Stimulated activated CD8-positive, alpha-beta memory T cell treated with anti-CD3 and anti-CD28 coated beads, Interleukin-4, amount 100 ng/mL, for 4 hours (primary cell): ENCODE measurements around the gene EXOC3L4.

Experiments
- DNase-seq, 2 donors: peaks; one replicate each; pipeline ENCODE4 v3.0.0-alpha.2; 2020; ENCODE audit warnings: low read depth in 2 of 2, low spot score in 1 of 2

The EXOC3L4 gene

GRCh38 chr14:103070263-103070885, 24.2 kb upstream of the EXOC3L4 start:
- DNase-seq: no peak

- no peak for DNase-seq
Observed at GRCh38 chr14:103070971-103071542, 23.5 kb upstream of the EXOC3L4 start.

DNA sequence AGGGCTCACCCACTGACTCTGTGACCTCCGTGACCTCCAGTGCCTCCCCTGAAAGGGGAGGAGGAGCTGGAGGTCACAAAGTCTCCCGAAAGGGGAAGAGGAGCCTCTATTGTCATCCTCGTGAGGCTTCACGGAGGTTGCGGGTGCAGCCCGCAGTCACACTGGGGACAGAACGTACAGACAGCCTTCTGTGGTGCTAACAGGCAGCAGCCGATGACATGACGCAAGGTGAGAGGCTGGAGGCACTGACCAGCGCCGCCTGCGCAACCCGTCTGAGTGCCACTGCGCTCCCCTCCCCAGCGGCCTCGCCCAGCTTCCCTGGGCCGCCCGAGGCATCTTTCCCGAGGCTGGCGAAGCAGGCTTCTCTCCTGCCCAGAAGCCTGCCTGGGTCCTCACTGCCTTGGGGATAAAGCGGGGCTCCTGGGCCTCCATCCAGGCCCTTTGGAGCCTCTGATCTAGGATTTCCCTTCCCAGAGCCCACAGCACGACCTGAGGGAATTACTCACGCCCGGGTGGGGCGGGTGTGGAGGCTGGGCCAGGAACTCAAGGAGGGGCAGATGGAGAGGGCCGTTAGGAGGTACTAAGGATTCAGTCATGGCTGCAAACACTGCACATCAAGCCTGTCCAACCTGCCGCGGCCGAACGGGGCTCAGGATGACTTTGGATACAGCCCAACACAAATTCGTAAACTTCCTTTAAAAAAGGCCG, 22.8 kb upstream of the EXOC3L4 start:
- no peak for DNase-seq

GRCh38 chr14:103072595-103073366, 21.7 kb upstream of the EXOC3L4 start:
- no peak for DNase-seq

DNA sequence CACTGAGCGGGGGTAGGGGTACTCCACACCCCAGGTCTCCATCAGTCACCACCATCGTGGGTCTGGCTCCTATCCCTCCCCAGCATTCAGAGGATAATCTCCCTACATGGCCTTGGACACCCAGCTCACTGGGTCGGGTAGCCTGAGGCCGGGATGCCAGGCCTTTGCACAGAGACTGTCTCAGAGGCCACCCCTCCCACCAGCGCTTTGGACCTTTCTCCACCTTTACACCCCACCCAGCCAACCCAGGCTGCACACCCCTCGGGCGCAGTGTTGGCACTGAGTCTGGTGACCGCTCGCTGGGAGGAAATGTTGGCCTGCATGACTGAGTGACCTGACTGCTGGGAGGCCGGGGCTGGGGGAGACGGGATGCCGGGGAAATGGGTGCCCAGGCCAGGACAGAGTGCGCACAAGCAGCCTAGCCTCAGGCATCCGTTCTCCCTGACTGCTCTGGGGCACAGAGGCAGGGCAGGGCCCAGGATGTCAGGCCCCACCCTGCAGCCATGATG, 21.1 kb upstream of the EXOC3L4 start:
- DNase-seq: no peak

DNA sequence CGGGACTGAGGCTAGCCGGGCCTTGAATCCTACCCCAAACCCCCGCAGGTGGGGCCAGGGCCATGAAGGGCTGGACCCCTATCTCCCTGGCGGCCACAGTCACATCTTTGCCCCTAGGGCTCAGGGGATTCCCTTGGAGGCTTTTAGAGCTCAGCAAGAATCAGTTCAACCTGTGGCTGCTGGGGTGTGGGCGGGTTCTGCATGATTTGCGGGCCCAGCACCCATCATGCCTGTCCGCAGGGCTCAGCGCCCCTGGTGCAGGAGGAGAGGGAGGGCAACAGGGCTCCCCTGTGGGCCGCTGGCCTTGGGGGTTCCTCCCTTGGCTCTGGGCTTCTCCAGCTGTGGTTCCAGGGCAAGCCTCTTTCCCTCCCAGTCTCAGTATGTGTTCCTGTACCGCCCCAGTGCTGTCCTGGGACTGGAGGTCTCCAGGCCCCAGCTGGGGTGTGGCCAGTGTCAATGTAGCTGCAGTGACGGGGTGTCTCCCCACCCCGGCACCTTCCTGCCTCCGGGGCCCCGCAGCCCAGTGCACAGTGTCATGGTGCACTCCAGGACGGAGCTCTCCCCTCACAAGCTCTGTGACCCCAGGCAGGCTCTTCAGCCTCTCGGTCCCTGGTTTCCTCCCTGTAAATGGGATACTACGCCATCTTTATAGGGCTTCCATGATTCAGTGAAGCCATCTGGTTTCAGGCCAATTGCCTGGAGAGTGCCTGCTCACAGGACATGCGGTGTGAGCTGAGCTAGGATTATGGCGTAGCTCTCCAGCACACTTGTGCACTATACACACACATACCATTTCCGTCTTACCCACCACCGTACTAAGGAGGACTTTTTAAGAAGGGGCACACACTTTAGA, 20.4 kb upstream of the EXOC3L4 start:
- no peak for DNase-seq

DNA sequence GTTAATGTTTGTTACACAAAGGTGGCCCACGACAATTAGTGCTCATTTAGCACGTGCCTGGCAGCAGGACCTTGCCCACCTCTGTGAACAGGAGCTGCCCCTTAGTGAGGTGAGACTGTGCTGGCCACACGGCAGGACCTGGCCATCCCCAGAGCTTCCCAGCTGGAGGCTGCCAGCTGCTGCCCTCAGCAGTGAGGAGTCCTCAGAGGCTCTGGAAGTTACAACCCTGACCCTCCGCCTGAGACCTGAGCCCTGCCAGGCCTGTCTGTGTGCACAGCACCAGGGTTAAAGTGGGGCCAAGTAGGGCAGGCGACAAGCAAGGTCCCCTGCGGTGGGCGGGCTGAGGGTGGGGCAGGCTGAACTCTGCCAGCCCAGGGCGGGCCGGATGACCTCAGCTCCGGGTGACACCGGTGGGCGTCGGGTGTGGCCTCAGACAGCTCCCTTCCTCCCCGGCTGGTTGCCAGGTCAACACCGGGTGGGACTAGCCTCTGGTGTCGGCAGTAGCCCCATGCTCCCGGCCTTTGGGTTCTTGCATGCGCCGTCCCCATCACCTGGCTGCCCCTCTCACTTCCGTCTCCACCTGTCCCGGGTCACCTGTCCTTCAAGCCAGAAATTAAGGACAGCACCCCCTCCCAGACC, 19.7 kb upstream of the EXOC3L4 start:
- DNase-seq: no peak

- DNase-seq: peak; percentile 35 to 47
Observed at GRCh38 chr14:103078420-103078749, 16.1 kb upstream of the EXOC3L4 start.

DNA sequence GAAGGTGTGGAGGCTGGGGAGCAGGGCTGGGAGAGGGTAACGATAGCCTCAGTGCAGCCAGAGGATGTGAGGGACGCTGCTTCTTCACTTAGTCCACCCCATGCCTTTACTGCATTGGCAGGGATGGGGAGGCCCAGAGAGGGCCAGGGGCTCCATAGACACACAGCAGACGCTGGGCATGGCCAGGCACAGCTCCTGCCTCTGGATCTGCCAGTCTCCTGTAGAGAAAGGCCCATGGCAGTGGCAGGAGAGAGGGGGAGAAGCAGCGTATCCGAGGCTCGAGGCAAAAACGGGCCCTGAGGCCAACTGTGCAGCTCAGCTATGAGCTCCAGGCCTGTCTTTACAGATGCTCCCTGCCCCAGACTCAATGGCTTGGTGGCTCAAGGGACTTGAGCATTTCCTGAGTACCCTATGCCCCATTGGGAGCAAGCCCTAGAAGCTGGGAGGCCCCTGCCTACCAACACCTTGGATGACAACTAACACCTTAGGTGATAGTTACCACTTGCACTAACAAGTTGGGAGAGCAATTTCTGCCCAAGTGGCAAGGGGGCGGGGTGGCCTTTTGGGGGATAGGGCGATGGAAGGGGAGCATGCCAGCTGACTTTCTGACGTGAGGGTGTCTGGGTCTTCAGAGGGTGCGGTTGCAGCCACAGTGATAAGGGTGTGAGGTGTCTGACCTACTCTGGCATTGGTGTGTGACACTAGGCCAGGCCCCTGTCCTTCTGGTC, 15.5 kb upstream of the EXOC3L4 start:
- DNase-seq: no peak

DNA sequence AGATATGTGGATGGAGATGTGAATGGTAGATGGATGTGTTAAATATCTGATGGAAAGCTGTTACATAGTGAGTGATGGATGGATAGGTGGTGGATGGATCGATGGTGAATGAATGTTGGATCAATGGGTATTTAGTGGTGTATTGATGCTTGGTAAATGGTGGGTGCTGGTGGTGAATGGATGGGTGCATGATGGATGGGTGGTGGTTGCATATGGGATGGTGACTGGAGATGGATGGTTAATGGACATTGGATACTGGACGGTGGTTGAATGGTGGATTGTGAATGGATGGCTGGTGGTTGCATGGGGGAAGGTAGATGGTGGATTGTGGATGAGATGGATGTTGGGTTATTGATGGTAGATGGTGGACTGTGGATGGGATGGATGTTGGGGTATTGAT, 12.6 kb upstream of the EXOC3L4 start:
- DNase-seq: no peak

DNA sequence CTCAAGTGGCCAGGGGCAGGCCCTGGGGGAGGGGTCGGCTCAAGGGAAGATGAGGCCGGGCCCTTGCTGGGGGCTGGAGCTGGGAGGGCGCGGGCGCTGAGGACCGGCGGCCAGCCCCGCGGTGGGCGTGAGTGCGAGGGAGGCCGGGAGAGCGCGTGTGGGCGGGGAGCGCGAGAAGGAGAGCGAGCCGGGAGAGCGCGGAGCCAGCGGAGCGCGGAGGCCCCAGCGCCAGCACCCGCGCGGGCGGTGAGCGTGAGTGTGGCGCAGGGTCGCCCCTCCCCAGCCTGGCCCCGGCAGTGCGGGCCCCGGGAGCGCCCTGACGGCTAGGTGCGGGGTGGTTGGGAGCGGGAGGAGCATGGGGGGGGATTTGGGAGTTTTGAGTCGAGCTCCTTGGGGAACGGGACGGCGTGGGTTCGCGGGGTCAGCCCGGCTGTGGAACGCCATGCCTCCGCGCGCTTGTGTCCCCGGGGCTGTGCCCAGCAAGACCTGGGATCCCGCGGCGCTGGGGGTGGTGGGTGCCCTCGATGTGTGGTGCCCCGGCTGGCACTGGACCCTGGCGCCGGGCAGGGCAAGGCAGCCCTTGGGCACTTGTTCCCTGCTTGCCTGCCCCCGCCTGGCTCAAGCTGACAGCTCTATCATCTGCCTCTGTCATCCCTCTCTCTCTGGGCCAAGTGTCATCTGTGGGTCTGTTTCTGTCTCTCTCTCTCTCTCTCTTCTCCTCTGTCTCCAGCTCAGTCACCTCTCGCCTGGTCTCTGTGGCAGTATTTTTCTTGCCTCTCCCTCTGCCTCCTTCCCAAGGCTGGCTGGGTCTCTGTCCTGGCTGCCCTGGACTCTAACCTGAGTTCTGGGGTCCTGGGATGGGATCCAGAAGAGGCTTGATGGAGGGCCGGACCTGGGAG, 10.3 kb upstream of the EXOC3L4 start, which contains the start of gene LBHD2:
Gene LBHD2, plus strand, starts transcription at position 190 of the 899 bp plus-strand sequence. CDS start 1,803 bp downstream, outside the sequence.
- no peak for DNase-seq

GRCh38 chr14:103085106-103086091, 9.1 kb upstream of the EXOC3L4 start:
- DNase-seq: no peak

GRCh38 chr14:103086771-103087342, 7.7 kb upstream of the EXOC3L4 start:
- no peak for DNase-seq

- no peak for DNase-seq
Observed at GRCh38 chr14:103087343-103087835, 7.1 kb upstream of the EXOC3L4 start.

GRCh38 chr14:103088921-103089320, 5.6 kb upstream of the EXOC3L4 start:
- DNase-seq: no peak

- DNase-seq: no peak
Observed at GRCh38 chr14:103089386-103090335, 4.9 kb upstream of the EXOC3L4 start.
